Testis (tissue), 5 donors: Measurements from ENCODE around the gene SNX13. TPM values are rescaled to one million over a fixed set of nuclear protein-coding genes. Genes with fewer than 3 reads are reported as not detected.

Experiments used
- DNase-seq: peaks from one replicate; pipeline ENCODE4 v3.0.0-alpha.2; 2019
- H3K27ac ChIP-seq, 2 donors: fragments of 200-600 bp; sonication (generic); one replicate each; pipeline ENCODE4 v1.5.1; 2019
- H3K27me3 ChIP-seq: fragments of 200-600 bp; sonication (generic); one replicate; pipeline ENCODE4 v1.5.1; 2019
- H3K36me3 ChIP-seq: fragments of 200-600 bp; sonication (generic); one replicate; pipeline ENCODE4 v1.5.1; 2017; ENCODE audit warnings: low read depth; ENCODE audit errors: missing control alignments
- H3K4me1 ChIP-seq: fragments of 200-600 bp; sonication (generic); one replicate; pipeline ENCODE4 v1.5.1; 2019
- H3K4me3 ChIP-seq, 2 donors: fragments of 200-600 bp; sonication (generic); one replicate each; pipeline ENCODE4 v1.5.1; 2017 to 2019
- H3K9me3 ChIP-seq: fragments of 200-600 bp; sonication (generic); one replicate; pipeline ENCODE4 v1.5.1; 2017
- POLR2A ChIP-seq: fragments of 450-650 bp; IDR thresholded peaks from one replicate; pipeline ENCODE4 v1.6.1; 2017; ENCODE audit warnings: antibody characterized with exemption, mild to moderate bottlenecking, moderate library complexity
- WGBS, 2 donors: methylation state at CpG; one replicate each; pipeline ENCODE4 v1.1.5; 2018; 5-methylcytosine and 5-hydroxymethylcytosine counted together
- intact Hi-C: fragments of 100-400 bp; cut with DNase I; formaldehyde crosslinking; loops from one replicate; pipeline ENCODE4 v1.15.1; 2023; ENCODE audit warnings: low total_unique reads
- long read RNA-seq, 2 donors: transcript quantifications; one replicate each; lab custom pipeline, GENCODE V29; 2026
- polyA plus RNA-seq: library from polyadenylated mRNA; stranded (reverse); fragments of 350-450 nt; fragmentation: Illumina TruSeq; extraction: RNeasy Lipid Tissue Mini Kit (QIAGEN cat#74804); gene quantifications from one replicate; pipeline ENCODE4 v1.2.3, GENCODE V29; 2014; ENCODE audit warnings: low read depth, low replicate concordance; ENCODE audit not compliant: insufficient read depth
- total RNA-seq, 2 donors: library from RNA; depleted of rRNA; stranded (reverse); fragments of >200 nt; gene quantifications; one replicate each; pipeline ENCODE4 v1.2.3, GENCODE V29; 2016
- TF ChIP-seq, protein P1 (sequence below), 3 experiments: fragments of 450-650 bp in 2 of 3; fragments of 200-600 bp in 1 of 3; sonication (generic) in 1 of 3; IDR thresholded peaks; one replicate each; pipeline ENCODE4 v1.5.1; 2016 to 2019; ENCODE audit warnings: antibody characterized with exemption in 3 of 3, mild to moderate bottlenecking in 2 of 3, moderate library complexity in 1 of 3

Gene SNX13, protein sequence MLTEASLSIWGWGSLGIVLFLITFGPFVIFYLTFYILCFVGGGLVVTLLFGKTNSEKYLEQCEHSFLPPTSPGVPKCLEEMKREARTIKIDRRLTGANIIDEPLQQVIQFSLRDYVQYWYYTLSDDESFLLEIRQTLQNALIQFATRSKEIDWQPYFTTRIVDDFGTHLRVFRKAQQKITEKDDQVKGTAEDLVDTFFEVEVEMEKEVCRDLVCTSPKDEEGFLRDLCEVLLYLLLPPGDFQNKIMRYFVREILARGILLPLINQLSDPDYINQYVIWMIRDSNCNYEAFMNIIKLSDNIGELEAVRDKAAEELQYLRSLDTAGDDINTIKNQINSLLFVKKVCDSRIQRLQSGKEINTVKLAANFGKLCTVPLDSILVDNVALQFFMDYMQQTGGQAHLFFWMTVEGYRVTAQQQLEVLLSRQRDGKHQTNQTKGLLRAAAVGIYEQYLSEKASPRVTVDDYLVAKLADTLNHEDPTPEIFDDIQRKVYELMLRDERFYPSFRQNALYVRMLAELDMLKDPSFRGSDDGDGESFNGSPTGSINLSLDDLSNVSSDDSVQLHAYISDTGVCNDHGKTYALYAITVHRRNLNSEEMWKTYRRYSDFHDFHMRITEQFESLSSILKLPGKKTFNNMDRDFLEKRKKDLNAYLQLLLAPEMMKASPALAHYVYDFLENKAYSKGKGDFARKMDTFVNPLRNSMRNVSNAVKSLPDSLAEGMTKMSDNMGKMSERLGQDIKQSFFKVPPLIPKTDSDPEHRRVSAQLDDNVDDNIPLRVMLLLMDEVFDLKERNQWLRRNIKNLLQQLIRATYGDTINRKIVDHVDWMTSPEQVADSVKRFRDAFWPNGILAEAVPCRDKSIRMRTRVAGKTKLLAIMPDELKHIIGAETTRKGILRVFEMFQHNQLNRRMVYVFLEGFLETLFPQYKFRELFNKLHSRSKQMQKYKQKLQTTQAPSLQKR
- total RNA-seq, result 10 to 100 TPM; 61.8 to 73.5 TPM
- polyA plus RNA-seq, result 37.0 TPM
- long read RNA-seq, donor 1, full-length matches to known transcripts, result 4 of 13 reads
- long read RNA-seq, donor 1, partial matches to known transcripts, result 9 of 13 reads
- long read RNA-seq, donor 1, other reads (novel, unspliced or antisense), result 0 of 13 reads
- long read RNA-seq, donor 2, full-length matches to known transcripts, result 3 of 3 reads
- long read RNA-seq, donor 2, partial matches to known transcripts, result 0 of 3 reads
- long read RNA-seq, donor 2, other reads (novel, unspliced or antisense), result 0 of 3 reads

DNA sequence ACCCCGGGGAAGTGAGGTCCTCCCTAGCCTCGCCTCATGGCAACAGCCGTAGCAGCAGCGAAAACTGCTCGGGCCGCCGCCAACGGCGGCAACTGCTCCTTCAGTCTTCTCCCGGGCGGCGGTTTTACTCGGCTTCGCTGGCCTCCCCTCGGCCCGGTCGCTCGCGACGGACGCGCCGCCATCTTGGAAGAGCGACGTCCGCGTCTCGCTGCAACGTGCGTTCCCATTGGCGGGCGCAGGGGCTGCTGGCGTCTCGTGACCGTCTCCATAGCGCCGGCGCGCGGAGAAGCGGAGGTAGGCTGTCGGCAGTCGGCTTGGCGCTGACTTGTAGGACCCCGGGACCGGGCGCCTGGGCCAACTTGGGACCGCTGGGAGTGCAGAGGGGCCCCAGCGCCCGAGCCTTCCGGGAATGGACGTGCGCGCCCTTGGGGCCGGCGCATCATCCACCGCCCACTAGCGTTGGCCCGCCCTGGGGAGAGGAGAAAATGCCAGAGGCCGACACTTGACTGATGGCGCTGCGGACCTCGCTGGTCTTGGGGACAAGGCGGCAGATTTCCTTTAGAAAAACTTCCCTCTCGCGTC, at the start of gene SNX13:
Gene SNX13, minus strand, starts transcription at position 193 of the 582 bp plus-strand sequence. CDS start 199 bp downstream, outside the sequence.
- H3K36me3 ChIP-seq, result no peaks in the 10 kb centered on the region
- no peaks in the 10 kb centered on the region for H3K27me3 ChIP-seq
- peak; percentile 96 for DNase-seq
- intact Hi-C loops, result no loop called here
- WGBS, 2 donors, result 0 to 1% methylated on average over 16 to 56 of the region's 66 CpGs
- H3K4me1 ChIP-seq, result peaks cover 12% of the 10 kb centered on the region
- H3K27ac ChIP-seq, result peak within 1 kb of the TSS; percentile 98 to 99
- peak within 1 kb of the TSS; percentile 89 to 98 for H3K4me3 ChIP-seq
- peak; percentile 45 for TF ChIP-seq POLR2A
- TF ChIP-seq, protein P1, sequence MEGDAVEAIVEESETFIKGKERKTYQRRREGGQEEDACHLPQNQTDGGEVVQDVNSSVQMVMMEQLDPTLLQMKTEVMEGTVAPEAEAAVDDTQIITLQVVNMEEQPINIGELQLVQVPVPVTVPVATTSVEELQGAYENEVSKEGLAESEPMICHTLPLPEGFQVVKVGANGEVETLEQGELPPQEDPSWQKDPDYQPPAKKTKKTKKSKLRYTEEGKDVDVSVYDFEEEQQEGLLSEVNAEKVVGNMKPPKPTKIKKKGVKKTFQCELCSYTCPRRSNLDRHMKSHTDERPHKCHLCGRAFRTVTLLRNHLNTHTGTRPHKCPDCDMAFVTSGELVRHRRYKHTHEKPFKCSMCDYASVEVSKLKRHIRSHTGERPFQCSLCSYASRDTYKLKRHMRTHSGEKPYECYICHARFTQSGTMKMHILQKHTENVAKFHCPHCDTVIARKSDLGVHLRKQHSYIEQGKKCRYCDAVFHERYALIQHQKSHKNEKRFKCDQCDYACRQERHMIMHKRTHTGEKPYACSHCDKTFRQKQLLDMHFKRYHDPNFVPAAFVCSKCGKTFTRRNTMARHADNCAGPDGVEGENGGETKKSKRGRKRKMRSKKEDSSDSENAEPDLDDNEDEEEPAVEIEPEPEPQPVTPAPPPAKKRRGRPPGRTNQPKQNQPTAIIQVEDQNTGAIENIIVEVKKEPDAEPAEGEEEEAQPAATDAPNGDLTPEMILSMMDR (IDR thresholded peaks at IDR 0.05), result peak in 1 of 3 experiments; percentile 34
- H3K9me3 ChIP-seq, result no peaks in the 10 kb centered on the region

DNA sequence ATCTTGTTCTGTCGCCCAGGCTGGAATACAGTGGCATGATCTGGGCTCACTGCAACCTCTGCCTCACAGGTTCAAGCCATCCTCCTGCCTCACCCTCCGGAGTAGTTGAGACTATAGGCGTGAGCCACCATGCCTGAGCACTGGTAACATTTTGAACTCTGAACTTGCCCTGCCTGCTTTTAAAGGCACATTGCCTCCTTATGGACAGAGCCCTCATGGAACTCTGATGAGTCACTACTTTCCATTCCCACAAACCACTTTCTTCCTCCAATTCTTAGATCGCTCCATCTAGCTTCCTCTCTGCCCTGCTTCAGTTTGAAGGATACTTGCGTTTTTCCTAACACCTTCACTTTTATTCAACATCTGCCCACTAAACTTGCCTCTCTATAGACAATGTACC, 49.3 kb upstream of the SNX13 start:
- intact Hi-C loops, result no loop called here
- Histone ChIP-seq H3K27me3 (no peaks in the 10 kb centered on the region), H3K4me1 (no peaks in the 10 kb centered on the region), H3K9me3 (no peaks in the 10 kb centered on the region), H3K36me3 (no peaks in the 10 kb centered on the region), H3K27ac (no peak overlapping the region), H3K4me3 (no peak overlapping the region)
- WGBS, 2 donors, result 85 to 94% methylated on average over 5 of the region's 5 CpGs
- TF ChIP-seq, protein P1 (IDR thresholded peaks at IDR 0.05), result no peak
- TF ChIP-seq POLR2A, result no peak
- no peak for DNase-seq

DNA sequence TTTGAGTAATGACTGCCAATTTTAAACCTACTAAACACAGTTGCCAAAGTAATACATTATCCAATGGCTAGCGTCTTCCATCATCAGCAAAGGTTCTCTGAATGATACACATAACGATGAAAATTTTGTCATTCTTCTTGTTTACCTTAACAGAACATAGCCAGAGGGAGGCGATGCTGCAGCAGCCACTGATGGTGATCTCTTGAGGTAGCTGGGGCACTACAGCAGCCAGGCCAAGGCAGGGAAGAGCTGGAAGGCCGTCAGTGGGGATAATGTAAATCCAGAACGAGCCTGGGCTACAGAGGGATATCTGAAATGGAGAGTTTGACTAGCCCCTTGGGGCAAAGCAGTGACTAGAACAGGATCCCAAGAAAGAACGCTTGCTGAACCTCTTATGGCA, 48.6 kb upstream of the SNX13 start:
- intact Hi-C loops, result no loop called here
- H3K27ac ChIP-seq, result no peak overlapping the region
- no peaks in the 10 kb centered on the region for H3K9me3 ChIP-seq
- no peak for DNase-seq
- WGBS, 2 donors, result 89 to 92% methylated on average over 6 of the region's 6 CpGs
- no peak overlapping the region for H3K4me3 ChIP-seq
- no peaks in the 10 kb centered on the region for H3K36me3 ChIP-seq
- TF ChIP-seq, protein P1 (IDR thresholded peaks at IDR 0.05), result no peak
- TF ChIP-seq POLR2A, result no peak
- no peaks in the 10 kb centered on the region for H3K27me3 ChIP-seq
- H3K4me1 ChIP-seq, result no peaks in the 10 kb centered on the region

DNA sequence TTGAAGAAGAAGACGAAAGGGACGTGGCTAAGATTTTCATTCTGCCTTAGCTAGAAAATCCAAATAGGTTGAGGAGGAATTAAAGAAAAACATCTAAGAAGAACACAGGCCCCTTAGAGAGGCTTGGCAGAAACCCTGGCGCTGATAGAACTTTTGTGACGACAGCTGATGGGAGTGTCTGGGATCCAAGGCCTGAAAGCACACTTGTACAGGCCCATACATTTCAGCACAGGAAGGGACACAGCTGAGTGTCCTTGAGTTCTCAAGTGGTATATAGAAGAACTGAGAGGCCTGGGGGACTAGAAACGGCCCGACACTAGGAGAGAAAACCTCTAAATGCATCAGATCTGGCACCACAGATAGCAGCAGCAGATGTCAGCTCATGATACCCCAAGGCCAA, 47.8 kb upstream of the SNX13 start:
- 55 to 62% methylated on average over 6 of the region's 6 CpGs for WGBS, 2 donors
- H3K4me1 ChIP-seq, result no peaks in the 10 kb centered on the region
- H3K9me3 ChIP-seq, result no peaks in the 10 kb centered on the region
- H3K27ac ChIP-seq, result no peak overlapping the region
- H3K4me3 ChIP-seq, result no peak overlapping the region
- DNase-seq, result no peak
- no peaks in the 10 kb centered on the region for H3K36me3 ChIP-seq
- intact Hi-C loops, result no loop called here
- no peak for TF ChIP-seq POLR2A
- TF ChIP-seq, protein P1 (IDR thresholded peaks at IDR 0.05), result no peak
- no peaks in the 10 kb centered on the region for H3K27me3 ChIP-seq
